Fibroblast of skin of left biceps (primary cell): ENCODE data around the gene ACTR1B.
"Not testable (repeated sequence)": the region's sequence is repeated elsewhere in the genome, so short reads cannot be mapped to it uniquely, and the experiment has no call there.

Experiments
- DNase-seq, 2 experiments: peaks; one replicate each; pipeline ENCODE4 v3.0.0-alpha.2; 2013; ENCODE audit warnings: low read depth in 2 of 2

ACTR1B gene

GRCh38 chr2:97615746-97616145 lies 48.1 kb downstream of the ACTR1B start:
- DNase-seq = not testable (repeated sequence)

GRCh38 chr2:97611895-97612294 lies 51.9 kb downstream of the ACTR1B start:
- DNase-seq = not testable (repeated sequence)

GRCh38 chr2:97608745-97609144 lies 55.1 kb downstream of the ACTR1B start:
- not testable (repeated sequence) for DNase-seq
